Neural cell (in vitro differentiated cells): ENCODE measurements around the gene SS18L1. TPM values are rescaled to one million over a fixed set of nuclear protein-coding genes. Genes with fewer than 3 reads are reported as not detected.

Experiments used
- H2AFZ ChIP-seq: fragments of 200-600, 300-800 bp; sonication (generic), shearing (Covaris generic); 2 replicates; pipeline ENCODE4 v1.6.0; 2014; ENCODE audit warnings: low read depth, mild to moderate bottlenecking, antibody characterized with exemption, low read length, moderate library complexity
- H3F3A ChIP-seq: fragments of 200-600 bp; shearing (Covaris generic); 2 replicates; pipeline ENCODE4 v1.6.1; 2016; ENCODE audit warnings: mild to moderate bottlenecking, moderate library complexity, mixed read lengths, antibody characterized with exemption, low read length; ENCODE audit not compliant: insufficient read depth, poor library complexity, severe bottlenecking
- H3K27ac ChIP-seq: fragments of 200-600, 300-800 bp; sonication (generic), shearing (Covaris generic); 2 replicates; pipeline ENCODE4 v1.5.1; 2014; ENCODE audit warnings: mild to moderate bottlenecking, low read length, moderate library complexity
- H3K27me3 ChIP-seq: fragments of 300-800, 200-600 bp; sonication (generic), shearing (Covaris generic); 2 replicates; pipeline ENCODE4 v1.6.0; 2014; ENCODE audit warnings: mild to moderate bottlenecking, low read depth, low read length, moderate library complexity; ENCODE audit not compliant: insufficient read depth
- H3K36me3 ChIP-seq: fragments of 300-800, 200-600 bp; sonication (generic), shearing (Covaris generic); 2 replicates; pipeline ENCODE4 v1.5.1; 2014; ENCODE audit warnings: mild to moderate bottlenecking, antibody characterized with exemption, low read length, moderate library complexity; ENCODE audit not compliant: insufficient read depth
- H3K4me2 ChIP-seq: fragments of 300-800, 200-600 bp; sonication (generic), shearing (Covaris generic); 2 replicates; pipeline ENCODE4 v1.6.0; 2014; ENCODE audit warnings: mild to moderate bottlenecking, low read length
- H3K4me3 ChIP-seq: fragments of 300-800, 200-600 bp; sonication (generic), shearing (Covaris generic); 2 replicates; pipeline ENCODE4 v1.5.1; 2014; ENCODE audit warnings: mild to moderate bottlenecking, low read length, moderate library complexity
- H3K79me2 ChIP-seq: fragments of 200-600 bp; shearing (Covaris generic); replicated peaks from 2 replicates; pipeline ENCODE4 v1.6.0; 2014; ENCODE audit warnings: mild to moderate bottlenecking, low read length, moderate library complexity; ENCODE audit not compliant: insufficient read depth
- H3K9ac ChIP-seq: fragments of 300-800, 200-600 bp; sonication (generic), shearing (Covaris generic); 2 replicates; pipeline ENCODE4 v1.6.1; 2016; ENCODE audit warnings: mild to moderate bottlenecking, low read length, mixed read lengths
- H3K9me2 ChIP-seq: fragments of 200-600 bp; shearing (Covaris generic); 2 replicates; pipeline ENCODE4 v1.6.1; 2016; ENCODE audit warnings: mild to moderate bottlenecking, low read length, mixed read lengths; ENCODE audit not compliant: insufficient read depth
- H3K9me3 ChIP-seq: fragments of 200-600, 300-800 bp; sonication (generic), shearing (Covaris generic); 2 replicates; pipeline ENCODE4 v1.6.1; 2016; ENCODE audit warnings: mild to moderate bottlenecking, mixed run types, low read length, moderate library complexity, mixed read lengths
- H4K20me1 ChIP-seq: fragments of 200-600 bp; shearing (Covaris generic); 2 replicates; pipeline ENCODE4 v1.6.1; 2016; ENCODE audit warnings: mild to moderate bottlenecking, mixed run types; ENCODE audit not compliant: insufficient read depth
- MXI1 ChIP-seq: fragments of 450-650 bp; conservative IDR thresholded peaks from 2 replicates; pipeline ENCODE4 v1.6.1; 2014; ENCODE audit warnings: antibody characterized with exemption, mild to moderate bottlenecking; ENCODE audit not compliant: poor library complexity, severe bottlenecking
- POLR2AphosphoS5 ChIP-seq: IDR thresholded peaks from 2 replicates; pipeline ENCODE4 v1.6.1; 2012
- RAD21 ChIP-seq: fragments of 450-650 bp; conservative IDR thresholded peaks from 2 replicates; pipeline ENCODE4 v1.6.1; 2014; ENCODE audit warnings: antibody characterized with exemption, mild to moderate bottlenecking, moderate library complexity
- REST ChIP-seq: IDR thresholded peaks from 2 replicates; pipeline ENCODE4 v1.6.1; 2012; ENCODE audit warnings: borderline replicate concordance
- SMC3 ChIP-seq: fragments of 450-650 bp; conservative IDR thresholded peaks from 2 replicates; pipeline ENCODE4 v1.6.1; 2014; ENCODE audit warnings: antibody characterized with exemption, mild to moderate bottlenecking, moderate library complexity; ENCODE audit not compliant: poor library complexity
- TAF1 ChIP-seq: IDR thresholded peaks from 2 replicates; pipeline ENCODE4 v1.6.1; 2012; ENCODE audit warnings: low read depth
- polyA plus RNA-seq: library from polyadenylated mRNA; depleted of rRNA; stranded (reverse); fragments of >200 nt; gene quantifications from 2 replicates; pipeline ENCODE4 v1.2.3, GENCODE V29; 2014
- TF ChIP-seq, protein P1 (sequence below): fragments of 450-650 bp; IDR thresholded peaks from 2 replicates; pipeline ENCODE4 v1.5.1; 2014; ENCODE audit warnings: antibody characterized with exemption, mild to moderate bottlenecking, moderate library complexity; ENCODE audit not compliant: poor library complexity, severe bottlenecking

SS18L1 gene
- polyA plus RNA-seq, 1 donor from 2014 or later, result 117 TPM

DNA sequence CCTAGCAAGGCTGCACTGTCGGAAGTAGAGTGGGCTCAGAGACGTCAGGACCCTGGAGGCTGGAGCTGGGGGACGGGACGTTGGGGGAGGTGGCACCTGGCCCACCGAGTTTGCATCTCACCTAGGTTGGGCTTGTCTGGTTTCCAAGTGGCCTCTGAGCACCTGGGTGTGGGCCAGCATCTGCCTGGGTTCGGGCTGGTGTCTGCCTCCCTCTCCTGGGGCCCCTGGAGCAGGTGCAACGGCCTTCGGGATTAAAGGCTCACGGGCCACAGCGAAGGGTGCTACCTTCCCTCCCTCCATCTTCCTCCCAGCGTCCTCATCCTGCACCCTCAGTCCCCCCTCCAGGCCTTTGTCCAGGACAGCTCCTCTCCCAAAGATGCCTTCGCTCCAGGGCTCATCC, 70.5 kb downstream of the SS18L1 start:
- no peak overlapping the region for H3K4me2 ChIP-seq
- no peak overlapping the region for H3K9ac ChIP-seq
- H4K20me1 ChIP-seq, result no peaks in the 10 kb centered on the region
- no peaks in the 10 kb centered on the region for H3K9me2 ChIP-seq
- TF ChIP-seq MXI1, result no peak
- TF ChIP-seq POLR2AphosphoS5, result no peak
- TF ChIP-seq, protein P1, sequence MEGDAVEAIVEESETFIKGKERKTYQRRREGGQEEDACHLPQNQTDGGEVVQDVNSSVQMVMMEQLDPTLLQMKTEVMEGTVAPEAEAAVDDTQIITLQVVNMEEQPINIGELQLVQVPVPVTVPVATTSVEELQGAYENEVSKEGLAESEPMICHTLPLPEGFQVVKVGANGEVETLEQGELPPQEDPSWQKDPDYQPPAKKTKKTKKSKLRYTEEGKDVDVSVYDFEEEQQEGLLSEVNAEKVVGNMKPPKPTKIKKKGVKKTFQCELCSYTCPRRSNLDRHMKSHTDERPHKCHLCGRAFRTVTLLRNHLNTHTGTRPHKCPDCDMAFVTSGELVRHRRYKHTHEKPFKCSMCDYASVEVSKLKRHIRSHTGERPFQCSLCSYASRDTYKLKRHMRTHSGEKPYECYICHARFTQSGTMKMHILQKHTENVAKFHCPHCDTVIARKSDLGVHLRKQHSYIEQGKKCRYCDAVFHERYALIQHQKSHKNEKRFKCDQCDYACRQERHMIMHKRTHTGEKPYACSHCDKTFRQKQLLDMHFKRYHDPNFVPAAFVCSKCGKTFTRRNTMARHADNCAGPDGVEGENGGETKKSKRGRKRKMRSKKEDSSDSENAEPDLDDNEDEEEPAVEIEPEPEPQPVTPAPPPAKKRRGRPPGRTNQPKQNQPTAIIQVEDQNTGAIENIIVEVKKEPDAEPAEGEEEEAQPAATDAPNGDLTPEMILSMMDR, result no peak
- no peak for TF ChIP-seq RAD21
- no peak for TF ChIP-seq REST
- TF ChIP-seq TAF1, result no peak
- no peak for TF ChIP-seq SMC3
- H3K79me2 ChIP-seq, result no peaks in the 10 kb centered on the region
- no peak overlapping the region for H2AFZ ChIP-seq
- peaks cover 5% of the 10 kb centered on the region for H3K27me3 ChIP-seq
- H3F3A ChIP-seq, result no peaks in the 10 kb centered on the region
- no peaks in the 10 kb centered on the region for H3K36me3 ChIP-seq
- no peaks in the 10 kb centered on the region for H3K9me3 ChIP-seq
- no peak overlapping the region for H3K4me3 ChIP-seq
- H3K27ac ChIP-seq, result no peak overlapping the region

GRCh38 chr20:62215020-62215990, 71.7 kb downstream of the SS18L1 start:
- H3K27ac ChIP-seq, result no peak overlapping the region

More at GRCh38 chr20:62215020-62215990, 71.7 kb downstream of the SS18L1 start:
- Histone ChIP-seq H3K27me3 (peaks cover 10% of the 10 kb centered on the region), H3K9ac (no peak overlapping the region), H3K9me3 (no peaks in the 10 kb centered on the region), H3F3A (no peaks in the 10 kb centered on the region), H2AFZ (no peak overlapping the region), H3K36me3 (no peaks in the 10 kb centered on the region), H4K20me1 (no peaks in the 10 kb centered on the region), H3K4me3 (no peak overlapping the region), H3K79me2 (no peaks in the 10 kb centered on the region), H3K4me2 (no peak overlapping the region), H3K9me2 (no peaks in the 10 kb centered on the region)
- no peak for TF ChIP-seq REST
- no peak for TF ChIP-seq SMC3
